SK-N-SH (cell line): ENCODE measurements around the gene LCE5A. TPM values are rescaled to one million over a fixed set of nuclear protein-coding genes. Genes with fewer than 3 reads are reported as not detected.
"Not testable (repeated sequence)": the region's sequence is repeated elsewhere in the genome, so short reads cannot be mapped to it uniquely, and the experiment has no call there.

Source experiments
- CTCF ChIA-PET: fragments of 300-600, 350-600 bp; formaldehyde crosslinking; extraction: SDS; loops from one replicate; lab custom pipeline; 2021; lab: Yijun Ruan, JAX
- POLR2A ChIA-PET: fragments of 350-600 bp; sonication (Branson Sonifier 250); formaldehyde crosslinking; extraction: SDS; loops from one replicate; lab custom pipeline; 2020; ENCODE audit warnings: antibody characterized with exemption, inconsistent platforms; lab: Yijun Ruan, JAX
- DNase-seq: peaks from one replicate; pipeline ENCODE4 v3.0.0; 2012
- H2AFZ ChIP-seq: fragments of 200-600 bp; sonication (generic); 2 replicates; pipeline ENCODE4 v1.8.1; 2016; ENCODE audit warnings: antibody characterized with exemption, mild to moderate bottlenecking, low read depth
- H3F3A ChIP-seq: fragments of 200-600 bp; sonication (generic); replicated peaks from 2 replicates; pipeline ENCODE3; 2016; ENCODE audit warnings: antibody characterized with exemption, mild to moderate bottlenecking; ENCODE audit not compliant: insufficient read depth
- H3K27ac ChIP-seq, 2 experiments: fragments of 200-500 bp in 1 of 2; fragments of 200-600 bp in 1 of 2; sonication (Bioruptor generic) in 1 of 2; sonication (generic), shearing (Covaris generic) in 1 of 2; 2 replicates each; pipeline versions ENCODE4 v1.5.1 to v1.6.1; 2014 to 2016; ENCODE audit warnings: low read depth in 2 of 2, inconsistent platforms in 1 of 2, low read length in 1 of 2, mild to moderate bottlenecking in 1 of 2, mixed read lengths in 1 of 2
- H3K27me3 ChIP-seq: fragments of 200-600 bp; sonication (generic), shearing (Covaris generic); 2 replicates; pipeline ENCODE4 v1.6.1; 2016; ENCODE audit warnings: mixed run types; ENCODE audit not compliant: insufficient read depth
- H3K36me3 ChIP-seq, 2 experiments: fragments of 200-500 bp in 1 of 2; fragments of 200-600 bp in 1 of 2; sonication (Bioruptor generic) in 1 of 2; sonication (generic) in 1 of 2; replicated peaks in 1 of 2; 2 replicates each; pipeline versions ENCODE3 to v1.5.1; 2014 to 2016; ENCODE audit warnings: low read length in 1 of 2, mild to moderate bottlenecking in 1 of 2; ENCODE audit not compliant: insufficient read depth in 2 of 2, control insufficient read depth in 1 of 2
- H3K4me1 ChIP-seq, 2 experiments: fragments of 200-500 bp in 1 of 2; fragments of 200-600 bp in 1 of 2; sonication (Bioruptor generic) in 1 of 2; sonication (generic), shearing (Covaris generic) in 1 of 2; 2 replicates each; pipeline versions ENCODE4 v1.5.1 to v1.6.1; 2014 to 2016; ENCODE audit warnings: low read depth in 1 of 2, low read length in 1 of 2, mixed run types in 1 of 2; ENCODE audit not compliant: insufficient read depth in 2 of 2, control insufficient read depth in 1 of 2
- H3K4me2 ChIP-seq: fragments of 200-600 bp; sonication (generic), shearing (Covaris generic); 2 replicates; pipeline ENCODE4 v1.6.1; 2017; ENCODE audit warnings: mixed run types
- H3K4me3 ChIP-seq, 2 experiments: fragments of 200-500 bp in 1 of 2; fragments of 200-600 bp in 1 of 2; sonication (Bioruptor generic) in 1 of 2; sonication (generic), shearing (Covaris generic) in 1 of 2; 2 replicates each; pipeline versions ENCODE4 v1.5.1 to v1.8.1; 2014 to 2016; ENCODE audit warnings: low read depth in 2 of 2, inconsistent platforms in 1 of 2, low read length in 1 of 2, mild to moderate bottlenecking in 1 of 2, mixed read lengths in 1 of 2, moderate library complexity in 1 of 2
- H3K79me2 ChIP-seq: fragments of 200-600 bp; sonication (generic); 2 replicates; pipeline ENCODE4 v1.8.1; 2017; ENCODE audit warnings: mild to moderate bottlenecking; ENCODE audit not compliant: insufficient read depth
- H3K9ac ChIP-seq: fragments of 200-600 bp; sonication (generic); 2 replicates; pipeline ENCODE4 v1.6.1; 2017; ENCODE audit warnings: mixed run types
- H3K9me2 ChIP-seq: fragments of 200-600 bp; sonication (generic); 2 replicates; pipeline ENCODE4 v1.6.1; 2017; ENCODE audit warnings: mixed run types
- H3K9me3 ChIP-seq: fragments of 200-600 bp; sonication (generic); 2 replicates; pipeline ENCODE4 v1.6.1; 2017; ENCODE audit warnings: mixed run types, mild to moderate bottlenecking, moderate library complexity
- H4K20me1 ChIP-seq: fragments of 200-600 bp; sonication (generic); 2 replicates; pipeline ENCODE4 v1.6.1; 2017; ENCODE audit warnings: mild to moderate bottlenecking, mixed run types; ENCODE audit not compliant: insufficient read depth
- CTCF ChIP-seq: fragments of 200-600 bp; sonication (generic); IDR thresholded peaks from 2 replicates; pipeline ENCODE4 v1.6.1; 2017; ENCODE audit warnings: antibody characterized with exemption, mild to moderate bottlenecking, moderate library complexity
- ELF1 ChIP-seq: IDR thresholded peaks from 2 replicates; pipeline ENCODE4 v1.4.0; 2012
- EP300 ChIP-seq, 2 experiments: IDR thresholded peaks; 2 replicates each; pipeline versions ENCODE4 v1.4.0 to v1.6.1; 2012; ENCODE audit warnings: borderline replicate concordance in 1 of 2, low read depth in 1 of 2, low read length in 1 of 2
- FOSL2 ChIP-seq: IDR thresholded peaks from 2 replicates; pipeline ENCODE4 v1.4.0; 2012; ENCODE audit warnings: low read depth, mild to moderate bottlenecking, moderate library complexity, borderline replicate concordance
- GABPA ChIP-seq: IDR thresholded peaks from 2 replicates; pipeline ENCODE4 v1.4.0; 2012; ENCODE audit warnings: low read depth, mild to moderate bottlenecking
- JUND ChIP-seq: IDR thresholded peaks from 2 replicates; pipeline ENCODE4 v1.4.0; 2012
- NFIC ChIP-seq: IDR thresholded peaks from 2 replicates; pipeline ENCODE4 v1.4.0; 2012; ENCODE audit warnings: borderline replicate concordance
- RAD21 ChIP-seq: IDR thresholded peaks from 2 replicates; pipeline ENCODE4 v1.6.1; 2012; ENCODE audit warnings: mild to moderate bottlenecking, low read length
- RFX5 ChIP-seq: IDR thresholded peaks from 2 replicates; pipeline ENCODE4 v1.6.1; 2012; ENCODE audit warnings: mild to moderate bottlenecking, improper control_type of control experiment, low read length
- TCF12 ChIP-seq: IDR thresholded peaks from 2 replicates; pipeline ENCODE4 v1.4.0; 2012
- TEAD4 ChIP-seq: IDR thresholded peaks from 2 replicates; pipeline ENCODE4 v1.4.0; 2012; ENCODE audit warnings: mild to moderate bottlenecking, borderline replicate concordance; ENCODE audit not compliant: insufficient read depth
- YY1 ChIP-seq: IDR thresholded peaks from 2 replicates; pipeline ENCODE4 v1.4.0; 2012; ENCODE audit warnings: low read depth, mild to moderate bottlenecking
- WGBS: methylation state at CpG from one replicate; pipeline ENCODE4 v1.1.6; 2017; ENCODE audit warnings: low lambda C conversion rate; 5-methylcytosine and 5-hydroxymethylcytosine counted together
- polyA plus RNA-seq, 3 experiments: library from polyadenylated mRNA; depleted of rRNA; stranded (reverse); fragments of >200 nt; gene quantifications; 2 replicates each; pipeline ENCODE4 v1.2.3, GENCODE V29; 2012

LCE5A gene
- polyA plus RNA-seq, 1 of the 3 experiments (the other 2 are of a cell fraction): not detected

- TF ChIP-seq NFIC (no peak), EP300 (IDR thresholded peaks at IDR 0.05; ENCODE audit: borderline replicate concordance in 1 of 2, low read depth in 1 of 2, low read length in 1 of 2) (no peak), TEAD4 (no peak), GABPA (no peak), RFX5 (no peak), YY1 (no peak), FOSL2 (no peak)
- TF ChIP-seq, all 33 proteins: peak for 0
- Histone ChIP-seq H3K27ac (no peak overlapping the region), H4K20me1 (no peaks in the 10 kb centered on the region), H3F3A (no peaks in the 10 kb centered on the region), H3K9me3 (no peaks in the 10 kb centered on the region), H3K9ac (no peak overlapping the region), H3K79me2 (no peaks in the 10 kb centered on the region), H3K4me3 (no peak overlapping the region), H3K36me3 (no peaks in the 10 kb centered on the region), H2AFZ (no peak overlapping the region), H3K9me2 (no peaks in the 10 kb centered on the region), H3K4me1 (no peaks in the 10 kb centered on the region), H3K27me3 (peaks cover 27% of the 10 kb centered on the region; the same call in 1 of the 2 replicates), H3K4me2 (no peak overlapping the region)
- DNase-seq: no peak
- CTCF ChIA-PET: no interaction called here
- POLR2A ChIA-PET: no interaction called here
- 6% methylated on average over 2 of the region's 2 CpGs for WGBS
These were observed 22.7 kb upstream of the LCE5A start for GRCh38 chr1:152487871-152488270.

- H4K20me1 ChIP-seq, DNase-seq, H3F3A ChIP-seq, H3K4me1 ChIP-seq, H3K4me3 ChIP-seq, H3K9me2 ChIP-seq, POLR2A ChIA-PET, H2AFZ ChIP-seq, H3K79me2 ChIP-seq, H3K9ac ChIP-seq, H3K27ac ChIP-seq, H3K36me3 ChIP-seq, H3K4me2 ChIP-seq, H3K9me3 ChIP-seq: not testable (repeated sequence)
- H3K27me3 ChIP-seq: peaks cover 22% of the 10 kb centered on the region; the same call in 1 of the 2 replicates
- CTCF ChIA-PET: interaction anchor here (1.0 to 2.8 kb wide), 2 partner anchors 39 to 42 kb away, joined by 3 to 10 read pairs; no protein-coding TSS in a partner anchor
- peak; percentile 24; the same call in 1 of the 2 replicates for TF ChIP-seq CTCF
These were observed 19.1 kb upstream of the LCE5A start for GRCh38 chr1:152491537-152491936.

GRCh38 chr1:152495066-152495675, 15.4 kb upstream of the LCE5A start:
- 1% methylated on average over 4 of the region's 4 CpGs for WGBS
- peaks cover 13% of the 10 kb centered on the region; the same call in 1 of the 2 replicates for H3K27me3 ChIP-seq
- no peaks in the 10 kb centered on the region for H3K4me1 ChIP-seq
- 0 out of 2 replicates have a peak, but pooled peaks have one; percentile 40 for TF ChIP-seq RAD21
- TF ChIP-seq CTCF: peak; percentile 80
- no peak for TF ChIP-seq ELF1
- no peak for TF ChIP-seq JUND
- TF ChIP-seq TCF12: no peak
- POLR2A ChIA-PET: no interaction called here
- no peaks in the 10 kb centered on the region for H3F3A ChIP-seq
- no peak overlapping the region for H3K4me3 ChIP-seq
- CTCF ChIA-PET: interaction anchor here (1.1 to 1.4 kb wide), 3 partner anchors 9 to 126 kb away, joined by 3 to 4 read pairs (median 3); no protein-coding TSS in a partner anchor
- no peak overlapping the region for H3K4me2 ChIP-seq
- H3K27ac ChIP-seq: no peak overlapping the region
- DNase-seq: peak; percentile 47
- no peaks in the 10 kb centered on the region for H3K79me2 ChIP-seq
- no peaks in the 10 kb centered on the region for H4K20me1 ChIP-seq
- no peaks in the 10 kb centered on the region for H3K36me3 ChIP-seq
- H3K9me3 ChIP-seq: no peaks in the 10 kb centered on the region
- no peak overlapping the region for H2AFZ ChIP-seq
- H3K9me2 ChIP-seq: no peaks in the 10 kb centered on the region
- H3K9ac ChIP-seq: no peak overlapping the region
